SK-N-SH treated with all-trans-retinoic acid at 6 μM for 48 hours (cell line): ENCODE measurements around the gene CCL4.

ENCODE experiments used
- ATAC-seq: fragments of 200-7000 bp; cut with Tn5 transposase; 3 replicates; pipeline ENCODE4 v1.9.1; 2020; ENCODE audit warnings: mild to moderate bottlenecking, moderate library complexity
- ARNTL ChIP-seq: fragments of 450-650 bp; formaldehyde crosslinking; IDR thresholded peaks from 2 replicates; pipeline ENCODE4 v1.5.0; 2020; ENCODE audit warnings: low read depth, mild to moderate bottlenecking, moderate library complexity, borderline replicate concordance
- BACH2 ChIP-seq: fragments of 250-450 bp; sonication (Bioruptor Pico); IDR thresholded peaks from 2 replicates; pipeline ENCODE4 v1.9.0; 2021; ENCODE audit warnings: mild to moderate bottlenecking, borderline replicate concordance
- CSDC2 ChIP-seq: fragments of 250-450 bp; sonication (Bioruptor Pico); IDR thresholded peaks from 2 replicates; pipeline ENCODE4 v1.5.0; 2020; ENCODE audit warnings: mild to moderate bottlenecking, moderate library complexity
- ESRRG ChIP-seq: fragments of 250-450 bp; sonication (Bioruptor Pico); IDR thresholded peaks from 2 replicates; pipeline ENCODE4 v1.6.1; 2021; ENCODE audit warnings: mild to moderate bottlenecking
- GLIS3 ChIP-seq: fragments of 250-450 bp; sonication (Bioruptor Pico); IDR thresholded peaks from 2 replicates; pipeline ENCODE4 v1.5.0; 2020; ENCODE audit warnings: mild to moderate bottlenecking, moderate library complexity
- ISL1 ChIP-seq: fragments of 250-450 bp; sonication (Bioruptor Pico); IDR thresholded peaks from 2 replicates; pipeline ENCODE4 v2.1.2; 2022; ENCODE audit warnings: mild to moderate bottlenecking, moderate library complexity
- OSR1 ChIP-seq: fragments of 250-450 bp; sonication (Bioruptor Pico); IDR thresholded peaks from 2 replicates; pipeline ENCODE4 v1.8.0; 2022; ENCODE audit warnings: moderate library complexity, mild to moderate bottlenecking, inconsistent platforms
- RARB ChIP-seq: fragments of 250-450 bp; sonication (Bioruptor Pico); IDR thresholded peaks from 2 replicates; pipeline ENCODE4 v1.8.0; 2021; ENCODE audit warnings: mild to moderate bottlenecking, moderate library complexity
- SNAI2 ChIP-seq: fragments of 250-450 bp; sonication (Bioruptor Pico); IDR thresholded peaks from 2 replicates; pipeline ENCODE4 v1.5.0; 2020; ENCODE audit warnings: mild to moderate bottlenecking, moderate library complexity
- TCF4 ChIP-seq: fragments of 250-450 bp; sonication (Bioruptor Pico); IDR thresholded peaks from 2 replicates; pipeline ENCODE4 v1.8.0; 2021; ENCODE audit warnings: mild to moderate bottlenecking, moderate library complexity, borderline replicate concordance
- TOX ChIP-seq: fragments of 250-450 bp; sonication (Bioruptor Pico); IDR thresholded peaks from 2 replicates; pipeline ENCODE4 v1.8.0; 2021; ENCODE audit warnings: mild to moderate bottlenecking, moderate library complexity, borderline replicate concordance
- ZC3H10 ChIP-seq: fragments of 250-450 bp; sonication (Bioruptor Pico); IDR thresholded peaks from 2 replicates; pipeline ENCODE4 v1.5.1; 2021; ENCODE audit warnings: mild to moderate bottlenecking, moderate library complexity
- ZFP3 ChIP-seq: fragments of 250-450 bp; sonication (Bioruptor Pico); IDR thresholded peaks from 2 replicates; pipeline ENCODE4 v1.5.0; 2020; ENCODE audit warnings: mild to moderate bottlenecking, moderate library complexity
- ZFP30 ChIP-seq: fragments of 450-650 bp; formaldehyde crosslinking; IDR thresholded peaks from 2 replicates; pipeline ENCODE4 v1.5.0; 2022; ENCODE audit warnings: mild to moderate bottlenecking, moderate library complexity
- ZNF565 ChIP-seq: fragments of 450-650 bp; formaldehyde crosslinking; conservative IDR thresholded peaks from 2 replicates; pipeline ENCODE4 v1.5.0; 2020; ENCODE audit warnings: low read depth, mild to moderate bottlenecking, moderate library complexity
- ZNF70 ChIP-seq: fragments of 450-650 bp; formaldehyde crosslinking; IDR thresholded peaks from 2 replicates; pipeline ENCODE4 v1.5.0; 2020; ENCODE audit warnings: mild to moderate bottlenecking, moderate library complexity
- TF ChIP-seq, protein P1 (sequence below): fragments of 250-450 bp; sonication (Bioruptor Pico); IDR thresholded peaks from 2 replicates; pipeline ENCODE4 v1.5.1; 2021; ENCODE audit warnings: mild to moderate bottlenecking, moderate library complexity
- TF ChIP-seq, protein P2 (sequence below): fragments of 250-450 bp; sonication (Bioruptor Pico); IDR thresholded peaks from 2 replicates; pipeline ENCODE4 v1.5.0; 2020; ENCODE audit warnings: mild to moderate bottlenecking, moderate library complexity
- TF ChIP-seq, protein P3 (sequence below): fragments of 250-450 bp; sonication (Bioruptor Pico); IDR thresholded peaks from 2 replicates; pipeline ENCODE4 v1.8.0; 2021; ENCODE audit warnings: low read depth, mild to moderate bottlenecking, moderate library complexity, borderline replicate concordance
- TF ChIP-seq, protein P4 (sequence below): fragments of 250-450 bp; sonication (Bioruptor Pico); IDR thresholded peaks from 2 replicates; pipeline ENCODE4 v1.5.1; 2020; ENCODE audit warnings: low read depth, mild to moderate bottlenecking, moderate library complexity

Gene CCL4

DNA sequence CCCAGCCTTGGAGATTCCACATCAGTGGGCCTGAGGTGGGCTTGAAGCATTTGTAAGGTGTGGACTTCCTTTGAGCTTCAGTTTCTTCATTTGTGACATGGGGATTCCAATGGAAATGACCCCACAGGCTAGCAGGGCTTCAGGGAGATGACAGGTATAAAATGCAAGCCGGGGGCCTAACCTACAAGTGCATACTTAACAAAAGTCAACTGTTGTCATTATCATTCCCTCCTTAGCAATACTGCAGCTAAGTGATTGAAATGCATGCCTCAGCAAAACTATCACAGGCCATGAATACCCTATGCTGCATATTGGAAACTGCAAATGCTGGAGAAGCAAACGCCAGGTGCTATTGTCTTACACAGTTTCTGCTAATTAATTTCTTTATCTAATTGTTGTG is 19.8 kb downstream of the CCL4 start:
- ATAC-seq, result no peak
- TF ChIP-seq ZNF565 (CRISPR knock-in tag), result no peak
- no peak for TF ChIP-seq RARB (CRISPR knock-in tag)
- TF ChIP-seq, protein P1, sequence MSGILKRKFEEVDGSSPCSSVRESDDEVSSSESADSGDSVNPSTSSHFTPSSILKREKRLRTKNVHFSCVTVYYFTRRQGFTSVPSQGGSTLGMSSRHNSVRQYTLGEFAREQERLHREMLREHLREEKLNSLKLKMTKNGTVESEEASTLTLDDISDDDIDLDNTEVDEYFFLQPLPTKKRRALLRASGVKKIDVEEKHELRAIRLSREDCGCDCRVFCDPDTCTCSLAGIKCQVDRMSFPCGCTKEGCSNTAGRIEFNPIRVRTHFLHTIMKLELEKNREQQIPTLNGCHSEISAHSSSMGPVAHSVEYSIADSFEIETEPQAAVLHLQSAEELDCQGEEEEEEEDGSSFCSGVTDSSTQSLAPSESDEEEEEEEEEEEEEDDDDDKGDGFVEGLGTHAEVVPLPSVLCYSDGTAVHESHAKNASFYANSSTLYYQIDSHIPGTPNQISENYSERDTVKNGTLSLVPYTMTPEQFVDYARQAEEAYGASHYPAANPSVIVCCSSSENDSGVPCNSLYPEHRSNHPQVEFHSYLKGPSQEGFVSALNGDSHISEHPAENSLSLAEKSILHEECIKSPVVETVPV (CRISPR knock-in tag), result no peak

DNA sequence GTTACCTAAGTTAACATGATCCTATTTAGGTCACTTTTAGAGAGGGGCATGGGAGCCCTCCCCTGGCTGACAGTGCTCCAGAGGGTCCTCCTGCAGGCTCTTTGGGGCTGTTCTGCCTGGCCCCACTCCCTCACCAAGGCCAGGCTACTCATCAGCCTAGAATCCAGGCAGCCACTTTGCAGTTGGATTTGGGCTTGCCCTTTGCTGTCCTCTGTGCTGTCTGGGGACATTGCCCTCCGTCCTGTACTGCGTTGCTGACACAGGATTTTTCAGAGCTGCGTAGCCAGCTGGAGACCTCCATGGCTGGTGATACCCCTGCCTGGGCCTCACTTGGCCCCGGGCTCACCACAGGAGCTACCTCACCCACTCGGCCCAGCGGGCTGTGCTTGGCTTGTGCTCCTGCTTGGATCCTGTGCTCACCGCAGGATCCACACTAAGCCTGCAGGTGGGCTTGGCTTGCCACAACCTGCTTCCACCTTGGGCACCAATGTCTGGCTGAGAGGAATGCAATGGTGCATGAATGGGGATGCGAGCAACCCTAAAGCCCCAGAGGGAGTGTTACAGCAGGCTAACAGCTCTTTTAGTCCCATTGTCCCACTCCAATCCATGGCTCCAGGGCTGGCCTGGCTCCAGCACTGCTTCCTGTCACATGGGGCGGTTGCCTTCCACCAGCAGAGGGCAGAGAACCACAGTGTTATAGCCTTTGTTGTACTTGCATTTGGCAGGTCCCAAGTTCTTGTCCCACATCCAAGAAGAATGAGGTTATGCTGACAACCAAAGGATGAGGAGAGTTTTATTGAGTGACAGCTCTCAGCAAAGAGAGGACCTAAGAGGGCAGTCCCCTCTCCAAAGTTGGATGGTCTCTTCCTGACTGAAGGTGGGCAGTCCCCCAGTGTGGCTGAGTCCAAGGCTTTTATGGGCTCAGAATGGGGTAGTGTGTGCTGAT is 21.5 kb downstream of the CCL4 start:
- ATAC-seq, result no peak
- TF ChIP-seq GLIS3, result no peak
- TF ChIP-seq SNAI2 (CRISPR knock-in tag), result no peak
- no peak for TF ChIP-seq ESRRG (CRISPR knock-in tag)
- no peak for TF ChIP-seq ZNF565 (CRISPR knock-in tag)

DNA sequence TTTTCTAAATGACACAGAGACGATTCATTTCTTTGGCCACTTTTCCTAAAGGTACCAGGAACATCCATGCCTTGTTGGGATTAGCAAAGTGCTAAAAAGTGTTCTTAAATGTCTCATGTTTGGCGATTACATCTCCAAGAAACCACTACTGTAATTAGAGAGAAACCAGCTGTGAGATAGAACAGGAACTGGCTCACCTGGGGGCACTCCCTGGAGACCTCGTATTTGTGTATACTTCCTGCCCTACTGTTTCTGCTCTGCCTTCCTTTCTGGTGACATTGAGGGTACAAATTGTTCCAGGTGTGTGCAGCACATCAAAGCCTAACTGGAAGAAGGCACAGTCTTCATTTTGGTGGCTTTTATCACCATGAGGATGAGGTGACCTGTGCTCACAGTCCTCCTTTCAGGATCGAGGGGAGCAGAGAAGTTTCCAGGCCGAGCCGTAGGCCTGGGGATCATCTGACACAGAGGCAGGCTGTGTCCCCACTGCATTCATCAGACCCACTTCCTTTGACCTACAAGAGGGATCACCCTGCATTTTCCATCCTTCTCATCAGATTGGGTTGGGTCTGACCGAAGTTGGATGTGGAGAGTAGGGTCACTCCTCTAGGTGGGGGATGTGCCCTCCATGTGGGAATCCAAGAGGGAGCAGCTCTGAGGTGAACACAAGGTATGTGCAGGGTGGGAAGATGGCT is 23.7 kb downstream of the CCL4 start:
- TF ChIP-seq ISL1 (CRISPR knock-in tag) (no peak), ESRRG (CRISPR knock-in tag) (no peak), ZNF70 (CRISPR knock-in tag) (no peak), ZC3H10 (CRISPR knock-in tag) (no peak), ZNF565 (CRISPR knock-in tag) (no peak), TCF4 (CRISPR knock-in tag) (no peak)
- TF ChIP-seq, protein P2, sequence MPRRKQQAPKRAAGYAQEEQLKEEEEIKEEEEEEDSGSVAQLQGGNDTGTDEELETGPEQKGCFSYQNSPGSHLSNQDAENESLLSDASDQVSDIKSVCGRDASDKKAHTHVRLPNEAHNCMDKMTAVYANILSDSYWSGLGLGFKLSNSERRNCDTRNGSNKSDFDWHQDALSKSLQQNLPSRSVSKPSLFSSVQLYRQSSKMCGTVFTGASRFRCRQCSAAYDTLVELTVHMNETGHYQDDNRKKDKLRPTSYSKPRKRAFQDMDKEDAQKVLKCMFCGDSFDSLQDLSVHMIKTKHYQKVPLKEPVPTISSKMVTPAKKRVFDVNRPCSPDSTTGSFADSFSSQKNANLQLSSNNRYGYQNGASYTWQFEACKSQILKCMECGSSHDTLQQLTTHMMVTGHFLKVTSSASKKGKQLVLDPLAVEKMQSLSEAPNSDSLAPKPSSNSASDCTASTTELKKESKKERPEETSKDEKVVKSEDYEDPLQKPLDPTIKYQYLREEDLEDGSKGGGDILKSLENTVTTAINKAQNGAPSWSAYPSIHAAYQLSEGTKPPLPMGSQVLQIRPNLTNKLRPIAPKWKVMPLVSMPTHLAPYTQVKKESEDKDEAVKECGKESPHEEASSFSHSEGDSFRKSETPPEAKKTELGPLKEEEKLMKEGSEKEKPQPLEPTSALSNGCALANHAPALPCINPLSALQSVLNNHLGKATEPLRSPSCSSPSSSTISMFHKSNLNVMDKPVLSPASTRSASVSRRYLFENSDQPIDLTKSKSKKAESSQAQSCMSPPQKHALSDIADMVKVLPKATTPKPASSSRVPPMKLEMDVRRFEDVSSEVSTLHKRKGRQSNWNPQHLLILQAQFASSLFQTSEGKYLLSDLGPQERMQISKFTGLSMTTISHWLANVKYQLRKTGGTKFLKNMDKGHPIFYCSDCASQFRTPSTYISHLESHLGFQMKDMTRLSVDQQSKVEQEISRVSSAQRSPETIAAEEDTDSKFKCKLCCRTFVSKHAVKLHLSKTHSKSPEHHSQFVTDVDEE (CRISPR knock-in tag), result no peak
- ATAC-seq, result no peak

DNA sequence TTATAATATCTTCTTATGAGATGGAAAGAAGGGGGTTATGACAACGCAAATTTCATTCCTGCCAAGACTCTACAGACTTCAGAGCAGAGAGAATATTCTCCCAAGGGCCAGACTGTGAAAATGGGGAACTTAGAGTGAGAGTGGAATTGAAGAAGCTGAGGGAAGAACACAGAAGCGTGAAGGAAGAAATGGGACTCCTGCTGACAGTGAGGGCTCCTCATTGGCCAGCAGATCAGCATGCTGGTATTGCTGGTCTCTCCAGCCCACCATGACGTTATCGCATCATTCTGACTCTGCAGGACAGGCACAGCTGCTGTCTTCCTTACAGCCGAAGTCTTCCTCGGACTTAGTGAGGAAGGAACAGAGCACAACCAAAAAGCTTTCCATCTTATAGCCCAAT is 24.3 kb downstream of the CCL4 start:
- no peak for TF ChIP-seq CSDC2 (CRISPR knock-in tag)
- TF ChIP-seq ZFP30 (CRISPR knock-in tag), result no peak
- TF ChIP-seq, protein P3, sequence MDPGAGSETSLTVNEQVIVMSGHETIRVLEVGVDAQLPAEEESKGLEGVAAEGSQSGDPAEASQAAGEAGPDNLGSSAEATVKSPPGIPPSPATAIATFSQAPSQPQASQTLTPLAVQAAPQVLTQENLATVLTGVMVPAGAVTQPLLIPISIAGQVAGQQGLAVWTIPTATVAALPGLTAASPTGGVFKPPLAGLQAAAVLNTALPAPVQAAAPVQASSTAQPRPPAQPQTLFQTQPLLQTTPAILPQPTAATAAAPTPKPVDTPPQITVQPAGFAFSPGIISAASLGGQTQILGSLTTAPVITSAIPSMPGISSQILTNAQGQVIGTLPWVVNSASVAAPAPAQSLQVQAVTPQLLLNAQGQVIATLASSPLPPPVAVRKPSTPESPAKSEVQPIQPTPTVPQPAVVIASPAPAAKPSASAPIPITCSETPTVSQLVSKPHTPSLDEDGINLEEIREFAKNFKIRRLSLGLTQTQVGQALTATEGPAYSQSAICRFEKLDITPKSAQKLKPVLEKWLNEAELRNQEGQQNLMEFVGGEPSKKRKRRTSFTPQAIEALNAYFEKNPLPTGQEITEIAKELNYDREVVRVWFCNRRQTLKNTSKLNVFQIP, result no peak
- TF ChIP-seq ZC3H10 (CRISPR knock-in tag), result no peak
- TF ChIP-seq ARNTL (CRISPR knock-in tag), result no peak
- TF ChIP-seq, protein P4, sequence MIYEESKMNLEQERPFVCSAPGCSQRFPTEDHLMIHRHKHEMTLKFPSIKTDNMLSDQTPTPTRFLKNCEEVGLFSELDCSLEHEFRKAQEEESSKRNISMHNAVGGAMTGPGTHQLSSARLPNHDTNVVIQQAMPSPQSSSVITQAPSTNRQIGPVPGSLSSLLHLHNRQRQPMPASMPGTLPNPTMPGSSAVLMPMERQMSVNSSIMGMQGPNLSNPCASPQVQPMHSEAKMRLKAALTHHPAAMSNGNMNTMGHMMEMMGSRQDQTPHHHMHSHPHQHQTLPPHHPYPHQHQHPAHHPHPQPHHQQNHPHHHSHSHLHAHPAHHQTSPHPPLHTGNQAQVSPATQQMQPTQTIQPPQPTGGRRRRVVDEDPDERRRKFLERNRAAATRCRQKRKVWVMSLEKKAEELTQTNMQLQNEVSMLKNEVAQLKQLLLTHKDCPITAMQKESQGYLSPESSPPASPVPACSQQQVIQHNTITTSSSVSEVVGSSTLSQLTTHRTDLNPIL (CRISPR knock-in tag), result no peak
- TF ChIP-seq RARB (CRISPR knock-in tag), result no peak
- TF ChIP-seq, protein P2 (CRISPR knock-in tag), result no peak
- TF ChIP-seq ZFP3 (CRISPR knock-in tag), result no peak
- no peak for TF ChIP-seq OSR1 (CRISPR knock-in tag)
- TF ChIP-seq BACH2 (CRISPR knock-in tag), result no peak
- no peak for TF ChIP-seq GLIS3
- no peak for TF ChIP-seq ZNF70 (CRISPR knock-in tag)
- no peak for TF ChIP-seq TOX (CRISPR knock-in tag)
- no peak for TF ChIP-seq TCF4 (CRISPR knock-in tag)
- no peak for ATAC-seq
